ENCODE data around the gene EPRS1. TPM values are rescaled to one million over a fixed set of nuclear protein-coding genes. Genes with fewer than 3 reads are reported as not detected.

EPRS1 gene
- total and polyA plus RNA-seq, 2 of the 4 experiments (the other 2 are of a cell fraction) = 48.0 to 159 TPM

GRCh38 chr1:219999821-220000220 is 46.5 kb downstream of the EPRS1 start:
- DNase-seq (no peak), ATAC-seq (ENCODE audit: low read depth) (no peak)
- Histone ChIP-seq H3K27me3 (ENCODE audit: control insufficient read depth, insufficient read depth, low read length) (no peaks in the 10 kb centered on the region), H2BK15ac (ENCODE audit: low read depth, low read length) (no peak overlapping the region), H3K56ac (ENCODE audit: extremely low read depth, insufficient read depth, low read length) (no peak overlapping the region), H3K9me3 (ENCODE audit: control insufficient read depth, insufficient read depth, low read length) (no peaks in the 10 kb centered on the region), H3K36me3 (ENCODE audit: control insufficient read depth, insufficient read depth, low read length) (peaks cover 28% of the 10 kb centered on the region), H3K9ac (ENCODE audit: low read depth, low read length) (no peak overlapping the region), H4K91ac (ENCODE audit: insufficient read depth, low read depth, low read length) (no peak overlapping the region), H2BK20ac (ENCODE audit: low read depth, low read length) (no peak overlapping the region), H2BK5ac (ENCODE audit: low read depth, low read length, poor library complexity, severe bottlenecking) (no peak overlapping the region), H4K20me1 (ENCODE audit: insufficient read depth, low read length) (no peaks in the 10 kb centered on the region), H3K4me2 (ENCODE audit: low read depth, low read length) (no peak overlapping the region), H3K79me1 (ENCODE audit: low read depth in 1 of 2, low read length in 2 of 2) (peaks cover 0 to 3% of the 10 kb centered on the region in 2 experiments; a peak in 2 of 4 replicates), H3K27ac (ENCODE audit: insufficient read depth, low read length) (no peak overlapping the region), H2BK120ac (ENCODE audit: low read depth, low read length) (no peak overlapping the region), H3K23ac (ENCODE audit: low read depth, low read length) (no peak overlapping the region), H2AK9ac (replicated peaks; ENCODE audit: low read depth, low read length, poor library complexity) (no peak overlapping the region), H4K5ac (ENCODE audit: low read depth, low read length) (no peak overlapping the region), H4K8ac (ENCODE audit: low read depth in 2 of 2, low read length in 2 of 2) (no peak overlapping the region), H2AK5ac (ENCODE audit: low read depth, low read length) (no peak overlapping the region), H3K4me1 (ENCODE audit: control insufficient read depth, insufficient read depth, low read length) (peaks cover 3% of the 10 kb centered on the region; the same call in 1 of the 2 replicates), H3K14ac (replicated peaks; ENCODE audit: low read depth, low read length) (no peak overlapping the region), H3K9me1 (ENCODE audit: insufficient read depth, low read length) (no peaks in the 10 kb centered on the region), H3K4ac (ENCODE audit: low read depth, low read length) (no peak overlapping the region), H3K18ac (ENCODE audit: low read depth, low read length) (no peak overlapping the region), H2AFZ (replicated peaks; ENCODE audit: low read length, poor library complexity) (no peak overlapping the region), H3K4me3 (ENCODE audit: insufficient read depth, low read depth, low read length) (no peak overlapping the region)
- BruUV-seq (replicated peaks) = no TSS peak
- TF ChIP-seq RCOR1 (IDR thresholded peaks at IDR 0.05; ENCODE audit: insufficient replicate concordance, low read length) (no peak), MXI1 (IDR thresholded peaks at IDR 0.05; ENCODE audit: borderline replicate concordance, low read depth, low read length) (no peak), CEBPB (IDR thresholded peaks at IDR 0.05; ENCODE audit: low read depth, low read length) (no peak)
- no CpG with 5 or more reads among the region's 4 CpGs for WGBS, 2 experiments (ENCODE audit: extremely low coverage in 2 of 2, insufficient read length in 1 of 2)
- CTCF ChIA-PET = interaction anchor here (1.2 kb wide), 1 partner anchor 13 kb away, joined by 3 read pairs; no protein-coding TSS in a partner anchor
- intact Hi-C loops (cut with micrococcal nuclease) (no loop called here), in situ Hi-C loops (cut with MboI; ENCODE audit: low sequenced_read_pairs) (no loop called here), dilution Hi-C loops (cut with HindIII; ENCODE audit: low sequenced_read_pairs, unreplicated experiment) (no loop called here)
- POLR2A ChIA-PET (ENCODE audit: unreplicated experiment) = no interaction called here

Other genes with a start within 250 kb of the EPRS1 start
- not detected in 2 replicates for gene SLC30A10, start 117.9 kb downstream of the EPRS1 start, total RNA-seq (2012; rRNA removed)
- gene SLC30A10, start 117.9 kb downstream of the EPRS1 start, polyA plus RNA-seq (2012; rRNA removed) = not detected in 2 replicates
- gene BPNT1, start 43.3 kb upstream of the EPRS1 start, total RNA-seq (2012; rRNA removed) = 31.9 and 38.2 TPM in 2 replicates
- gene BPNT1, start 43.3 kb upstream of the EPRS1 start, polyA plus RNA-seq (2012; rRNA removed) = 31.7 and 34.2 TPM in 2 replicates
- gene IARS2, start 47.6 kb upstream of the EPRS1 start, total RNA-seq (2012; rRNA removed) = 77.4 and 92.2 TPM in 2 replicates
- 26.2 and 34.8 TPM in 2 replicates for gene IARS2, start 47.6 kb upstream of the EPRS1 start, polyA plus RNA-seq (2012; rRNA removed)
- gene RAB3GAP2, start 225.9 kb upstream of the EPRS1 start, total RNA-seq (2012; rRNA removed) = 37.5 and 37.8 TPM in 2 replicates
- 11.0 and 12.3 TPM in 2 replicates for gene RAB3GAP2, start 225.9 kb upstream of the EPRS1 start, polyA plus RNA-seq (2012; rRNA removed)